ENCODE data around the gene UBE2G2. TPM values are rescaled to one million over a fixed set of nuclear protein-coding genes. Genes with fewer than 3 reads are reported as not detected.

Gene UBE2G2
- total and polyA plus RNA-seq, 2 experiments from 2014 or later, result 55.2 to 61.6 TPM

- Histone ChIP-seq H3K9me3 (ENCODE audit: low read depth) (no peaks in the 10 kb centered on the region), H3K79me2 (no peaks in the 10 kb centered on the region), H3K4me1 (ENCODE audit: insufficient read depth) (no peaks in the 10 kb centered on the region), H3K27me3 (no peaks in the 10 kb centered on the region), H4K20me1 (ENCODE audit: insufficient read depth, poor library complexity, severe bottlenecking) (no peaks in the 10 kb centered on the region), H3K9me2 (replicated peaks; ENCODE audit: insufficient read depth) (no peaks in the 10 kb centered on the region), H3K27ac (no peak overlapping the region), H2AFZ (no peak overlapping the region), H3K4me2 (no peak overlapping the region), H3K36me3 (replicated peaks; ENCODE audit: insufficient read depth, low read depth) (no peaks in the 10 kb centered on the region), H3K4me3 (no peak overlapping the region)
- TF ChIP-seq EZH2 (IDR thresholded peaks at IDR 0.05; ENCODE audit: borderline replicate concordance), result no peak
- TF ChIP-seq CTCF (IDR thresholded peaks at IDR 0.05; ENCODE audit: poor library complexity), result peak; percentile 31
- no peak for TF ChIP-seq EZH2phosphoT487 (IDR thresholded peaks at IDR 0.05; ENCODE audit: low read depth, severe bottlenecking, unreplicated experiment)
- DNase-seq (ENCODE audit: low spot score), result no peak
- WGBS (ENCODE audit: low lambda C conversion rate, missing lambda C conversion rate), result 82% methylated on average over 1 of the region's 1 CpG
Observed at GRCh38 chr21:44742418-44743153, 59.0 kb downstream of the UBE2G2 start.

- no peak for DNase-seq (ENCODE audit: low spot score)
- Histone ChIP-seq H3K4me1 (ENCODE audit: insufficient read depth) (no peaks in the 10 kb centered on the region), H3K79me2 (no peaks in the 10 kb centered on the region), H3K36me3 (replicated peaks; ENCODE audit: insufficient read depth, low read depth) (no peaks in the 10 kb centered on the region), H4K20me1 (ENCODE audit: insufficient read depth, poor library complexity, severe bottlenecking) (no peaks in the 10 kb centered on the region), H3K9me2 (replicated peaks; ENCODE audit: insufficient read depth) (no peaks in the 10 kb centered on the region), H3K27ac (no peak overlapping the region), H3K27me3 (no peaks in the 10 kb centered on the region), H2AFZ (no peak overlapping the region), H3K9me3 (ENCODE audit: low read depth) (no peaks in the 10 kb centered on the region), H3K4me2 (no peak overlapping the region), H3K4me3 (no peak overlapping the region)
- TF ChIP-seq CTCF (IDR thresholded peaks at IDR 0.05; ENCODE audit: poor library complexity), result no peak
- no peak for TF ChIP-seq EZH2 (IDR thresholded peaks at IDR 0.05; ENCODE audit: borderline replicate concordance)
- TF ChIP-seq EZH2phosphoT487 (IDR thresholded peaks at IDR 0.05; ENCODE audit: low read depth, severe bottlenecking, unreplicated experiment), result no peak
- WGBS (ENCODE audit: low lambda C conversion rate, missing lambda C conversion rate), result 99% methylated on average over 3 of the region's 3 CpGs
Observed at GRCh38 chr21:44741921-44742320, 59.7 kb downstream of the UBE2G2 start.

- H2AFZ ChIP-seq, result no peak overlapping the region
- no peaks in the 10 kb centered on the region for H3K36me3 ChIP-seq (replicated peaks; ENCODE audit: insufficient read depth, low read depth)
- no peak overlapping the region for H3K27ac ChIP-seq
- no peaks in the 10 kb centered on the region for H3K79me2 ChIP-seq
- H3K4me2 ChIP-seq, result no peak overlapping the region
- no peaks in the 10 kb centered on the region for H4K20me1 ChIP-seq (ENCODE audit: insufficient read depth, poor library complexity, severe bottlenecking)
- no peaks in the 10 kb centered on the region for H3K4me1 ChIP-seq (ENCODE audit: insufficient read depth)
- no peak overlapping the region for H3K4me3 ChIP-seq
- no peaks in the 10 kb centered on the region for H3K9me3 ChIP-seq (ENCODE audit: low read depth)
- H3K27me3 ChIP-seq, result no peaks in the 10 kb centered on the region
- DNase-seq (ENCODE audit: low spot score), result no peak
- TF ChIP-seq CTCF (IDR thresholded peaks at IDR 0.05; ENCODE audit: poor library complexity), result no peak
- TF ChIP-seq EZH2 (IDR thresholded peaks at IDR 0.05; ENCODE audit: borderline replicate concordance), result no peak
- 94% methylated on average over 7 of the region's 7 CpGs for WGBS (ENCODE audit: low lambda C conversion rate, missing lambda C conversion rate)
- H3K9me2 ChIP-seq (replicated peaks; ENCODE audit: insufficient read depth), result no peaks in the 10 kb centered on the region
Observed at GRCh38 chr21:44740742-44741141, 60.9 kb downstream of the UBE2G2 start.
